GM18858 (cell line): ENCODE measurements around the gene C13orf42.
"Not testable (repeated sequence)": the region's sequence is repeated elsewhere in the genome, so short reads cannot be mapped to it uniquely, and the experiment has no call there.

ENCODE experiments used
- ATAC-seq: cut with Tn5 transposase; IDR thresholded peaks from one replicate; pipeline ENCODE4 v1.9.1; 2021; ENCODE audit not compliant: unreplicated experiment

Gene C13orf42

GRCh38 chr13:51122868-51123566 is 11.9 kb upstream of the C13orf42 start:
- no peak for ATAC-seq

- ATAC-seq = not testable (repeated sequence)
Observed at GRCh38 chr13:51120873-51121272, 9.8 kb upstream of the C13orf42 start.

- ATAC-seq = no peak
Observed at GRCh38 chr13:51118809-51119431, 7.8 kb upstream of the C13orf42 start.

- no peak for ATAC-seq
Observed at GRCh38 chr13:51113969-51114368, 2.9 kb upstream of the C13orf42 start.

GRCh38 chr13:51113186-51113881 is 2.3 kb upstream of the C13orf42 start:
- ATAC-seq = no peak

GRCh38 chr13:51112771-51113170 is 1.7 kb upstream of the C13orf42 start:
- no peak for ATAC-seq

- no peak for ATAC-seq
Observed at GRCh38 chr13:51111997-51112396, 923 bp upstream of the C13orf42 start.

- no peak for ATAC-seq
Observed at GRCh38 chr13:51107996-51108395, 3.1 kb downstream of the C13orf42 start.

GRCh38 chr13:51105046-51105445 is 6.0 kb downstream of the C13orf42 start:
- ATAC-seq = no peak

- no peak for ATAC-seq
Observed at GRCh38 chr13:51101636-51102235, 9.3 kb downstream of the C13orf42 start.

GRCh38 chr13:51097353-51098043 is 13.6 kb downstream of the C13orf42 start:
- ATAC-seq = no peak

GRCh38 chr13:51096131-51096530 is 14.9 kb downstream of the C13orf42 start:
- ATAC-seq = no peak

GRCh38 chr13:51093574-51093973 is 17.5 kb downstream of the C13orf42 start:
- ATAC-seq = no peak

- ATAC-seq = no peak
Observed at GRCh38 chr13:51091839-51092238, 19.2 kb downstream of the C13orf42 start.

GRCh38 chr13:51083706-51084105 is 27.4 kb downstream of the C13orf42 start:
- ATAC-seq = no peak

GRCh38 chr13:51080478-51081065 is 30.5 kb downstream of the C13orf42 start:
- ATAC-seq = not testable (repeated sequence)

- ATAC-seq = no peak
Observed at GRCh38 chr13:51071493-51071892, 39.6 kb downstream of the C13orf42 start.

GRCh38 chr13:51070005-51070649 is 40.9 kb downstream of the C13orf42 start:
- peak; percentile 71 for ATAC-seq

- no peak for ATAC-seq
Observed at GRCh38 chr13:51068501-51068900, 42.6 kb downstream of the C13orf42 start.

- ATAC-seq = no peak
Observed at GRCh38 chr13:51067706-51068105, 43.4 kb downstream of the C13orf42 start.
